GM13976 (cell line): Measurements from ENCODE around the gene B2M.

ENCODE experiments used
- DNase-seq: peaks from one replicate; pipeline ENCODE4 v3.0.0; 2012; ENCODE audit warnings: low spot score
- CTCF ChIP-seq: IDR thresholded peaks from 2 replicates; pipeline ENCODE4 v1.5.1; 2012; ENCODE audit warnings: borderline replicate concordance, mild to moderate bottlenecking; ENCODE audit not compliant: insufficient read depth; ENCODE audit errors: extremely low read depth, missing control alignments, control extremely low read depth
- in situ Hi-C: fragments of 300-500 bp; cut with MboI; formaldehyde crosslinking; loops from one replicate; pipeline ENCODE4 v1.12.0; 2022; ENCODE audit warnings: low sequenced_read_pairs, mixed read lengths, inconsistent platforms; ENCODE audit not compliant: unreplicated experiment

Gene B2M

GRCh38 chr15:44713006-44713966 is 2.0 kb downstream of the B2M start:
- DNase-seq: no peak
- in situ Hi-C loops: loop anchor here (5.0 kb wide), 1 partner anchor 51 kb away; the partner anchor contains the start of gene SPG11
- no peak for TF ChIP-seq CTCF

- TF ChIP-seq CTCF: no peak
- in situ Hi-C loops: no loop called here
- DNase-seq: no peak
Observed at GRCh38 chr15:44715142-44715796, 4.0 kb downstream of the B2M start.

- no peak for DNase-seq
- in situ Hi-C loops: no loop called here
- no peak for TF ChIP-seq CTCF
Observed at GRCh38 chr15:44715797-44716334, 4.5 kb downstream of the B2M start.

GRCh38 chr15:44716983-44717602 is 5.8 kb downstream of the B2M start:
- in situ Hi-C loops: no loop called here
- DNase-seq: no peak
- no peak for TF ChIP-seq CTCF

GRCh38 chr15:44718180-44718926 is 7.0 kb downstream of the B2M start:
- no peak for DNase-seq
- in situ Hi-C loops: no loop called here
- TF ChIP-seq CTCF: no peak

- no peak for DNase-seq
- in situ Hi-C loops: no loop called here
- TF ChIP-seq CTCF: no peak
Observed at GRCh38 chr15:44718927-44719292, 7.6 kb downstream of the B2M start.
